GM12892 (cell line): ENCODE results near the gene SSR4.
A peak's percentile ranks its signal among the peaks of the same experiment; 100 is the strongest.

Source experiments
- DNase-seq: peaks from one replicate; pipeline ENCODE4 v3.0.0; 2011; ENCODE audit not compliant: insufficient read length
- FAIRE-seq: peaks from 2 replicates; lab custom pipeline; 2011; peaks lifted over from hg19 to GRCh38; lab: Jason Lieb, UNC
- POLR2A ChIP-seq: IDR thresholded peaks from 2 replicates; pipeline ENCODE4 v1.6.1; 2011; ENCODE audit warnings: low read depth, low read length, control low read depth
- POLR2AphosphoS5 ChIP-seq: IDR thresholded peaks from 2 replicates; pipeline ENCODE4 v1.6.1; 2011; ENCODE audit warnings: low read depth, low read length, control low read depth
- TAF1 ChIP-seq: IDR thresholded peaks from 2 replicates; pipeline ENCODE4 v1.6.1; 2011; ENCODE audit warnings: low read depth, mild to moderate bottlenecking, control low read depth, low read length, borderline replicate concordance

SSR4 gene

DNA sequence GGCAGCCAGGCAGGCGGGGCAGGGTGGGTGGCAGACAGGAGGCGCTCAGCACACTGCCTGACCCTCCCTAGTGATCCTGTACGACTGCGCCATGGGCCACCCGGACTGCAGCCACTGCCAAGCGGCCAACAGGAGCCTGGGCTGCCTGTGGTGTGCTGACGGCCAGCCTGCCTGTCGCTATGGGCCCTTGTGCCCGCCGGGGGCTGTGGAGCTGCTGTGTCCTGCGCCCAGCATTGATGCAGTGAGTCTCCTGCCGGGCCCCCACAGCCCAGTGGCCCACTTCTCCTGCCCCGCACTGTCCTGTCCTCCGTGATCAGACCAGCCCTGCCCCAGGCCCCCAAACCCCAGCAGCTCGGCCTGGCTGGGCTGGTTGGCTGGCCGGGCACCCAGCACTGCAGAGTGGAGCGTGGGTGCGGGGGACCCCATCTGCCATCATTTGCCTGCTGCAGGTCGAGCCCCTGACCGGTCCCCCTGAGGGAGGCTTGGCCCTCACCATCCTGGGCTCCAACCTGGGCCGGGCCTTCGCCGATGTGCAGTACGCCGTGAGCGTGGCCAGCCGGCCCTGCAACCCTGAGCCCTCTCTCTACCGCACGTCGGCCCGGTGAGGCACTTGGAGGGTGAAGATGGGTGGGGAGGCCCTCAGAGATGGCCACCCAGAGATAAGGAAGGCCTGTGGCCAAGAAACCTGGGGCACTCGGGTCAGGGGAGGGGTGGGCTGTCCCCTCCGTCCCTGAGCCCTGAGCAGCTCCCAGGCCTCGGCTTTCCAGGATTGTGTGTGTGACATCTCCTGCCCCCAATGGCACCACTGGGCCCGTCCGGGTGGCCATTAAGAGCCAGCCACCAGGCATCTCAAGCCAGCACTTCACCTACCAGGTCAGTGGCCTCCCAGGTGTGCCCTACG lies 22.8 kb upstream of the SSR4 start:
- DNase-seq (peak; percentile 25), FAIRE-seq (no peak)
- TF ChIP-seq POLR2AphosphoS5 (no peak), POLR2A (no peak), TAF1 (no peak)

DNA sequence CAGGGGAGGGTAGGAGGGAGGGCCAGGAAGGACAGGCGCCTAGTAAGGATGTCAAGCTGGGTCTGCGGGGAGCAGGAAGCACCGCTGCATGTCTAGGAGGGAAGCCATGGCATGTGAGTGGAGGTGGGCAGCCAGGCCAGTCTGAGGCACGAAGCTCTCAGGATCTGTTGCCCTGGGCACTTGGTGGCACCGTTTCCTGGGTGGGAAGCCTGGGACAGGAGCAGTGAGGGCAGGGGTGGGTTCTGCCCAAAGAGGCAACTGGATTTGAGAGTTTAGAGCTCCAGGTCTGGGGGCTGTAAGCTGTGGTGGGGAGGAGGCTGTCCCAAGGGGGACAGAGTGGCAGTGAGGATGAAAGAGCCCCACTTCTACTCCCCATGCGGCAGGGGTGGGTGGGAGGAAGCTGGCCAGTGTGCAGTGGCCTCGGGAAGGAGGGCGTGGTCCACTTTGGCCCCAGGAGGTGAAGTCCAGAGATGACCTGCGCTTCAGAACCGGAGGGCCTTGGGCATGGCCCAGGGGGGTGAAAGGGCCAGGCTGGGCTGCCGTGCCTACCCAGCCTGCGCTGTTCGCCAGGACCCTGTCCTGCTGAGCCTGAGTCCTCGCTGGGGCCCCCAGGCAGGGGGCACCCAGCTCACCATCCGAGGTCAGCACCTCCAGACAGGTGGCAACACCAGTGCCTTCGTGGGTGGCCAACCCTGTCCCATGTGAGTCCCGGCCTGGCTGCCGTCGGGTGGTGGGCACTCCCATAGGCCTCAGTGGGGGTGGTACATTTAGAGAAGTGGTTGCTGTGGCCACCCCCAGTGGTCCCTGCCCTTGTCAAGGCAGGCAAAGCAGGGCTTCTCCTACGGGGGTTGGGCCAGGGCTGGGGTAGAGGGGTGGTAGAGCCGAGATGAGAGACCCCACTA lies 21.9 kb upstream of the SSR4 start:
- TF ChIP-seq POLR2AphosphoS5 (no peak), TAF1 (no peak), POLR2A (no peak)
- FAIRE-seq (no peak), DNase-seq (peak; percentile 25)

DNA sequence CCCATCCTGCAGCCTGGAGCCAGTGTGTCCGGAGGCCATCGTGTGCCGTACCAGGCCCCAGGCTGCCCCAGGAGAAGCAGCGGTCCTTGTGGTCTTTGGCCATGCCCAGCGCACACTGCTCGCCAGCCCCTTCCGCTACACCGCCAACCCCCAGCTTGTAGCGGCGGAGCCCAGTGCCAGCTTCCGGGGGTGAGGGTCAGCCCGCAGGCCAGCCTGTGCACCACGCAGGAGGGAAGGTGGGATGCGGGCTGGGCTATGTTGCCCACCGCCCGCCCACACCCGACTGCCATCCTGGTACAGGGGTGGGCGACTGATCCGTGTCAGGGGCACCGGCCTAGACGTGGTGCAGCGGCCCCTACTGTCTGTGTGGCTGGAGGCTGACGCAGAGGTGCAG lies 21.3 kb upstream of the SSR4 start:
- FAIRE-seq (no peak), DNase-seq (peak; percentile 19)
- TF ChIP-seq POLR2A (no peak), POLR2AphosphoS5 (no peak), TAF1 (no peak)

DNA sequence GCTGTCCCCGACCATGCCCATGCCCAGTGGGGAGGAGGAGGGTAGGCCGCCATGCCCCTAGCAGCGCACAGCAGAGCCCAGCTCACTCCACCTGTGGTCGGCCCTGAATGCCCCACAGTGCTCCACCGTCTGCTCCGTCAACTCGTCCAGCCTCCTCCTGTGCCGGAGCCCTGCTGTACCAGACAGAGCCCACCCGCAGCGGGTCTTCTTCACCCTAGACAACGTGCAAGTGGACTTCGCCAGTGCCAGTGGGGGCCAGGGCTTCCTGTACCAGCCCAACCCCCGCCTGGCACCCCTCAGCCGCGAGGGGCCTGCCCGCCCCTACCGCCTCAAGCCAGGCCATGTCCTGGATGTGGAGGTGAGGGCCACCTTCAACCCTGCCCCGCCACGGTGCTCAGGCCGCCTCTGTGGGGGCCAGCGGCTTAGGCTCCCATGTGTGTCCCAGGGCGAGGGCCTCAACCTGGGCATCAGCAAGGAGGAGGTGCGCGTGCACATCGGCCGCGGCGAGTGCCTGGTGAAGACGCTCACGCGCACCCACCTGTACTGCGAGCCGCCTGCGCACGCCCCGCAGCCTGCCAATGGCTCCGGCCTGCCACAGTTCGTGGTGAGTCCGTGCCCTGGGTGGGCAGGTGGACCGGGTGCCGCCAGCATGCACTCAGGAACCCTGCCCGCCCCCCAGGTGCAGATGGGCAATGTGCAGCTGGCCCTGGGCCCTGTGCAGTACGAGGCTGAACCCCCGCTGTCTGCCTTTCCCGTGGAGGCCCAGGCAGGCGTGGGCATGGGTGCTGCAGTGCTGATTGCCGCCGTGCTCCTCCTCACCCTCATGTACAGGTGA lies 20.5 kb upstream of the SSR4 start:
- no peak for FAIRE-seq
- TF ChIP-seq TAF1, result no peak
- TF ChIP-seq POLR2AphosphoS5, result no peak
- no peak for TF ChIP-seq POLR2A
- peak; percentile 25 for DNase-seq

DNA sequence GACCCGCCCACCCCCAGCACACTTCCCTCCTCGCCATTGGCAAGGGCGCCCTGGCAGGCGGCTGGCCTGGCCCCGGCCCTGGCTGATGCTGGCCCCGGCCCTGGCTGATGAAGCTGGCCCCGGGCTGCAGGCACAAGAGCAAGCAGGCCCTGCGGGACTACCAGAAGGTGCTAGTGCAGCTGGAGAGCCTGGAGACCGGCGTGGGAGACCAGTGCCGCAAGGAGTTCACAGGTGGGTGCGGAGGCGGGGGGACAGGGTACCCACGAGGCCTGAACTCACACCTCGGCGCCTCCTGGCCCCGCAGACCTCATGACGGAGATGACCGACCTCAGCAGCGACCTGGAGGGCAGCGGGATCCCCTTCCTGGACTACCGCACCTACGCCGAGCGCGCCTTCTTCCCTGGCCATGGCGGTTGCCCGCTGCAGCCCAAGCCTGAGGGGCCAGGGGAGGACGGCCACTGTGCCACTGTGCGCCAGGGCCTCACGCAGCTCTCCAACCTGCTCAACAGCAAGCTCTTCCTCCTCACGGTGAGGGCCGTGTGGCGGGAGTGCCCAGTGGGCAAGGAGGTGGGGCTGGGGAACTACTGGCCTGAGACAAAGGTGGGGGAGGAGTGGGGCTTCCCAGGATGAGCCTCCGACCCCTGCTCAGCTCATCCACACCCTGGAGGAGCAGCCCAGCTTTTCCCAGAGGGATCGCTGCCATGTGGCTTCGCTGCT lies 19.7 kb upstream of the SSR4 start:
- FAIRE-seq (no peak), DNase-seq (peak; percentile 22)
- TF ChIP-seq TAF1 (no peak), POLR2AphosphoS5 (no peak), POLR2A (no peak)

DNA sequence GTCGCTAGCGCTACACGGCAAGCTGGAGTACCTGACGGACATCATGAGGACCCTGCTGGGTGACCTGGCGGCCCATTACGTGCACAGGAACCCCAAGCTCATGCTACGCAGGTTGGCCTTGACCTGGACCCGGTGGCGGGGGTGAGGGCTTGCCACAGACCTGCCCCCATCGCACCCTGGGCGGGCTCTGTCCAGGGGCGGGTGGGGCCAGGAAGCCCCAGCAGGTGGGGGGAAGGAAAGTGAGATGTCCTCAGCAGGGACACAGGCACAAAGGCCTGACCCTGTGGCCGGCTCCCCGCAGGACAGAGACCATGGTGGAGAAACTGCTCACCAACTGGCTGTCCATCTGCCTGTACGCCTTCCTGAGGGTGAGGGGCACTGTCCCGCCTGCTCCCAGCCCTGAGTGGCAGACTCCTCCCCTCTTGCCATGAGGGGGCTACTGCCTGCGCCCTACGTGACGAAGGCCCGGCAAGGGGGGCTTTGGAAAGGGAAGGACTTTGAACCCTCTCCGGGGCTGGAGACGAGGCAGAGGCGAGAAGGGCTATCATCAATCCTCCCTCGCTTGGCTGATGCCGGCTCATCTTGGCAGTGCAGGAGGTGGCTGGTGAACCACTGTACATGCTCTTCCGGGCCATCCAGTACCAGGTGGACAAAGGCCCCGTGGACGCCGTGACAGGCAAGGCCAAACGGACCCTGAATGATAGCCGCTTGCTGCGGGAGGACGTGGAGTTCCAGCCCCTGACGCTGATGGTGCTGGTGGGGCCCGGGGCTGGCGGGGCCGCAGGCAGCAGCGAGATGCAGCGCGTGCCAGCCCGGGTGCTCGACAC lies 19.0 kb upstream of the SSR4 start:
- no peak for FAIRE-seq
- TF ChIP-seq POLR2A, result no peak
- DNase-seq, result no peak

DNA sequence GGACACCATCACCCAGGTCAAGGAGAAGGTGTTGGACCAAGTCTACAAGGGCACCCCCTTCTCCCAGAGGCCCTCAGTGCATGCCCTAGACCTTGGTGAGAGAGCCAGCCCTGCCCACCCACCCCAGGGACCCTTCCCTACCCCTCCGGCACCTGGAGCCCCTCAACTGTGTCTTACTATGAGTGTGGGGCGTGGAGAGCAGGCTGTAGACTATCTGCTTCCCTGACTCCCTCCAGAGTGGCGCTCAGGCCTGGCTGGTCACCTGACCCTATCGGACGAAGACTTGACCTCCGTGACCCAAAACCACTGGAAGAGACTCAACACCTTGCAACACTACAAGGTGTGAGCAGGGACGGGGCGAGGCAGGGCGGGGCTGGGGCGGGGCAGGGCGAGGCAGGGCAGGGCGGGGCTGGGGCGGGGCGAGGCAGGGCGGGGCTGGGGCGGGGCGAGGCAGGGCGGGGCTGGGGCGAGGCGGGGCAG lies 18.3 kb upstream of the SSR4 start:
- TF ChIP-seq POLR2AphosphoS5 (no peak), POLR2A (no peak), TAF1 (no peak)
- no peak for DNase-seq
- FAIRE-seq, result no peak

DNA sequence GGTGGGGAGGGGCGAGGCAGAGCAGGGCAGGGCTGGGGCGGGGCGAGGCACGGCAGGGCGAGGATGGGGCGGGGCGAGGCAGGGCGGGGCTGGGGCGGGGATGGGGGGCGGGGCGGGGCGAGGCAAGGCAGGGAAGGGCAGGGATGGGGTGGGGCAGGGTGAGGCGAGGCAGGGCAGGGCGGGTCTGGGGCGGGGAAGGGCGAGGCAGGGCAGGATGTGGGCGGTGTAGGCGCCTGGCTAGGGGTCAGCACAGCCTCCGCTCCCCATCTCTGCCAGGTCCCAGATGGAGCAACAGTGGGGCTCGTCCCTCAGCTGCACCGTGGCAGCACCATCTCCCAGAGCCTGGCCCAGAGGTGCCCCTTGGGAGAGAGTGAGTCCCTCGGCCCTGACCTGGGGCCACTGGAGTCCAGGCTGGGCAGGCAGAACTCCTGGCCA lies 17.8 kb upstream of the SSR4 start:
- no peak for FAIRE-seq
- no peak for DNase-seq
- TF ChIP-seq TAF1 (no peak), POLR2A (no peak), POLR2AphosphoS5 (no peak)

DNA sequence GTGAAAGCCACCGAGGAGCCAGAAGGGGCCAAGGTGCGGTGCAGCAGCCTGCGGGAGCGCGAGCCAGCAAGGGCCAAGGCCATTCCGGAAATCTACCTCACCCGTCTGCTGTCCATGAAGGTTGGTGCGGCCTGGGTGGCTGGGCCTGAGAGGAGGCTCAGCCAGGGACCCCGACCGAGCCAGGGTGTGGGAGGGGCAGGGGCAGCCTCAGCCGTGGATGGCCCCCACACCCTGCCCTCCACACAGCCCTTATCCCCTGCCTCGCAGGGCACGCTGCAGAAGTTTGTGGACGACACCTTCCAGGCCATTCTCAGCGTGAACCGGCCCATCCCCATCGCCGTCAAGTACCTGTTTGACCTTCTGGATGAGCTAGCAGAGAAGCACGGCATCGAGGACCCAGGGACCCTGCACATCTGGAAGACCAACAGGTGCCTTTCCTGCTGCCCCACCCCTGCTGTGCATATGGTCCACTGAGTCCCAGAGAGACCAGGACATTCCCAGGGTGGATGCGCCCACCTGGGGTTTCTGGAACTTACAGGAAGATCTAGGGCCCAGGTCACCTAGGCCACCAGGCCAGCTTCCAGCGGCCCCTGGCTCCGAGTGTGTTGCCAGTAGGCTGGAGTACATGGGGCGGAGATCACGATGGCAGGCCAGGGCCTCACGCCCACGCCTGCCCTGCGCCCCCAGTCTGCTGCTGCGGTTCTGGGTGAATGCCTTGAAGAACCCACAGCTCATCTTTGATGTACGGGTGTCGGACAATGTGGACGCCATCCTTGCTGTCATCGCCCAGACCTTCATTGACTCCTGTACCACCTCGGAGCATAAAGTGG lies 17.0 kb upstream of the SSR4 start:
- no peak for FAIRE-seq
- no peak for DNase-seq
- no peak for TF ChIP-seq POLR2AphosphoS5
- no peak for TF ChIP-seq POLR2A
- no peak for TF ChIP-seq TAF1
